Esophagus squamous epithelium (tissue), 4 donors: ENCODE data around the gene RORC.

Source experiments
- CTCF ChIP-seq, 6 experiments: fragments of 450-650 bp in 4 of 6; fragments of 200-600 bp in 2 of 6; sonication (generic) in 2 of 6; IDR thresholded peaks; one replicate each; pipeline ENCODE4 v1.5.1; 2016 to 2019; ENCODE audit warnings: antibody characterized with exemption in 6 of 6, mild to moderate bottlenecking in 4 of 6, moderate library complexity in 4 of 6
- POLR2A ChIP-seq, 4 donors: fragments of 450-650 bp; IDR thresholded peaks; one replicate each; pipeline ENCODE4 v1.6.1; 2017; ENCODE audit warnings: antibody characterized with exemption in 4 of 4, mild to moderate bottlenecking in 4 of 4, moderate library complexity in 3 of 4

GRCh38 chr1:151827853-151828252 is 3.7 kb downstream of the RORC start:
- TF ChIP-seq POLR2A (IDR thresholded peaks at IDR 0.05): no peak
- no peak for TF ChIP-seq CTCF (IDR thresholded peaks at IDR 0.05)
